HEK293 (cell line): ENCODE results near the gene EEFSEC.

Experiments
- CTCF ChIA-PET: fragments of 350-600 bp; formaldehyde crosslinking; extraction: SDS; loops from one replicate; lab custom pipeline; 2021; ENCODE audit warnings: antibody characterized with exemption; lab: Yijun Ruan, JAX
- POLR2A ChIA-PET: fragments of 300-600 bp; formaldehyde crosslinking; extraction: SDS; loops from one replicate; lab custom pipeline; 2020; ENCODE audit warnings: antibody characterized with exemption, inconsistent platforms; lab: Yijun Ruan, JAX
- H3K27ac ChIP-seq: fragments of 200-500 bp; sonication (Bioruptor generic); 2 replicates; pipeline ENCODE4 v1.5.1; 2014; ENCODE audit warnings: low read depth, low read length, control low read depth, inconsistent platforms; ENCODE audit errors: extremely low read depth
- H3K36me3 ChIP-seq, 2 experiments: fragments of 200-500 bp in 1 of 2; sonication (Bioruptor generic) in 1 of 2; 1 replicate in 1 of 2; 2 replicates in 1 of 2; pipeline ENCODE4 v1.5.1; 2014 to 2017; ENCODE audit warnings: inconsistent platforms in 2 of 2, low read length in 2 of 2; ENCODE audit not compliant: control insufficient read depth in 2 of 2, insufficient read depth in 1 of 2
- H3K4me1 ChIP-seq: fragments of 200-500 bp; sonication (Bioruptor generic); 2 replicates; pipeline ENCODE4 v1.5.1; 2014; ENCODE audit warnings: mild to moderate bottlenecking, low read length, inconsistent platforms; ENCODE audit not compliant: control insufficient read depth, insufficient read depth
- H3K4me3 ChIP-seq: 2 replicates; pipeline ENCODE4 v1.5.1; 2011; ENCODE audit warnings: low read depth, mild to moderate bottlenecking, control low read depth, low read length, moderate library complexity
- H3K9me3 ChIP-seq: fragments of 200-500 bp; sonication (Bioruptor generic); 2 replicates; pipeline ENCODE4 v1.5.1; 2014; ENCODE audit warnings: low read depth, low read length, inconsistent platforms; ENCODE audit not compliant: control insufficient read depth, insufficient read depth
- FEZF1 ChIP-seq: fragments of 450-650 bp; formaldehyde crosslinking; IDR thresholded peaks from 2 replicates; pipeline ENCODE4 v1.5.1; 2016; ENCODE audit warnings: missing biosample characterization, missing genetic modification characterization
- HOXA7 ChIP-seq: sonication (generic); formaldehyde crosslinking; IDR thresholded peaks from 2 replicates; pipeline ENCODE4 v1.8.1; 2022; ENCODE audit warnings: missing genetic modification reagents, borderline replicate concordance
- PRDM1 ChIP-seq: fragments of 450-650 bp; formaldehyde crosslinking; IDR thresholded peaks from 2 replicates; pipeline ENCODE4; 2016; ENCODE audit warnings: missing biosample characterization, missing genetic modification characterization
- ZNF16 ChIP-seq: fragments of 450-650 bp; formaldehyde crosslinking; IDR thresholded peaks from 2 replicates; pipeline ENCODE4 v1.5.1; 2016; ENCODE audit warnings: low read depth, missing biosample characterization, missing genetic modification characterization
- ZNF184 ChIP-seq: fragments of 450-650 bp; IDR thresholded peaks from 2 replicates; pipeline ENCODE4 v1.5.1; 2018; ENCODE audit warnings: missing biosample characterization, mild to moderate bottlenecking, missing genetic modification characterization
- ZNF19 ChIP-seq: fragments of 450-650 bp; formaldehyde crosslinking; IDR thresholded peaks from 2 replicates; pipeline ENCODE4; 2016; ENCODE audit warnings: missing biosample characterization, missing genetic modification characterization, low read depth
- ZNF449 ChIP-seq: fragments of 450-650 bp; formaldehyde crosslinking; IDR thresholded peaks from 2 replicates; pipeline ENCODE4 v1.5.1; 2017; ENCODE audit warnings: missing biosample characterization, mild to moderate bottlenecking, missing genetic modification characterization, moderate library complexity
- ZNF571 ChIP-seq: fragments of 450-650 bp; formaldehyde crosslinking; IDR thresholded peaks from 2 replicates; pipeline ENCODE4 v1.5.0; 2017; ENCODE audit warnings: missing biosample characterization, missing genetic modification characterization
- ZNF623 ChIP-seq: fragments of 450-650 bp; formaldehyde crosslinking; IDR thresholded peaks from 2 replicates; pipeline ENCODE4 v1.5.1; 2016; ENCODE audit warnings: missing biosample characterization, missing genetic modification characterization
- ZNF639 ChIP-seq: fragments of 450-650 bp; formaldehyde crosslinking; IDR thresholded peaks from 2 replicates; pipeline ENCODE4 v1.5.1; 2016; ENCODE audit warnings: missing biosample characterization, missing genetic modification characterization
- ZNF707 ChIP-seq: fragments of 450-650 bp; formaldehyde crosslinking; IDR thresholded peaks from 2 replicates; pipeline ENCODE4 v1.5.1; 2016; ENCODE audit warnings: missing biosample characterization, missing genetic modification characterization
- TF ChIP-seq, protein P1 (sequence below): fragments of 450-650 bp; formaldehyde crosslinking; IDR thresholded peaks from 2 replicates; pipeline ENCODE4 v1.5.1; 2017; ENCODE audit warnings: missing biosample characterization, missing genetic modification characterization

Gene EEFSEC

DNA sequence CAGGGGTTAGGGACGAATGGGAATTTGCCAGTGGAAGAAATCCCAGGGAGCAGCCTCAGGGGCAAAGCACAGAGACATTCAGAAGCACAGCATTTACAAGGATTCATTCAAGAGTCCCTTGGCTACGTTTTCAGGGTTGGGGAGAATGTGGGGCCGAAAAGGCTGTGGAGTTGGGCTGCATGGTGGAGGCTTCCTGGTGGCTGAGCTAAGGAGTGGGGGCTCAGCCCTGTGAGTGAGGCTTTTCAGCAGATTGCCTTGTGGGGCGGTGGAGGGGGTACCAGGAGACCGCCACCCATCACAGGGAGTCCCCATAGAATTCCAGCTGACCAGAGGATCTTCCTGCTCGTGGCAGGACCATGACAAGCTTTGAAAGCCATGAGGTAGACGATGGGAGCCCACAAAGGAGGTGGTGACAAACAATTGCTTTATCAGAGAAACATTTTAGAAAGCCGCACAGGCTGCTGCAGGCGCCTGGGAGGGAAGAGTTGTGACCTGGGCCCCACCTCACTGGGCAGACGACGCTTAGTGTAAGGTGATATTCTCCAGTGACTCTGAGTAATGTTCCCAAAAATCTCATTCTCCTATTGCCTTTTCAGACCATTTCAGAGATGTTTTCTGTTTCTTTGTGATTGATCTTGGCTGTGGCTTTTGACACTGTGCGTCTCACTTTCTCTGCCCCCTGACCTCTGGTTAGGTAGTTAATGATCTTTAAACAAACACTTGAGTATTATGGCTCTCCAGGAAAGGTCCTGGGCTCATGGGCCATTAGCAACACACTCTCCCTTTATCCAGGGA, 185.5 kb downstream of the EEFSEC start (continued):
- TF ChIP-seq PRDM1 (tag by site-specific recombination), result 0 out of 2 replicates have a peak, but pooled peaks have one; percentile 21
- TF ChIP-seq, protein P1, sequence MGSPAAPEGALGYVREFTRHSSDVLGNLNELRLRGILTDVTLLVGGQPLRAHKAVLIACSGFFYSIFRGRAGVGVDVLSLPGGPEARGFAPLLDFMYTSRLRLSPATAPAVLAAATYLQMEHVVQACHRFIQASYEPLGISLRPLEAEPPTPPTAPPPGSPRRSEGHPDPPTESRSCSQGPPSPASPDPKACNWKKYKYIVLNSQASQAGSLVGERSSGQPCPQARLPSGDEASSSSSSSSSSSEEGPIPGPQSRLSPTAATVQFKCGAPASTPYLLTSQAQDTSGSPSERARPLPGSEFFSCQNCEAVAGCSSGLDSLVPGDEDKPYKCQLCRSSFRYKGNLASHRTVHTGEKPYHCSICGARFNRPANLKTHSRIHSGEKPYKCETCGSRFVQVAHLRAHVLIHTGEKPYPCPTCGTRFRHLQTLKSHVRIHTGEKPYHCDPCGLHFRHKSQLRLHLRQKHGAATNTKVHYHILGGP, result peak; percentile 44; the same call in 1 of the 2 replicates
- no peak for TF ChIP-seq ZNF571
- no peak for TF ChIP-seq ZNF623 (tag by site-specific recombination)
- peak; percentile 68 for TF ChIP-seq FEZF1 (tag by site-specific recombination)
- TF ChIP-seq, all 188 proteins: peak for 13

DNA sequence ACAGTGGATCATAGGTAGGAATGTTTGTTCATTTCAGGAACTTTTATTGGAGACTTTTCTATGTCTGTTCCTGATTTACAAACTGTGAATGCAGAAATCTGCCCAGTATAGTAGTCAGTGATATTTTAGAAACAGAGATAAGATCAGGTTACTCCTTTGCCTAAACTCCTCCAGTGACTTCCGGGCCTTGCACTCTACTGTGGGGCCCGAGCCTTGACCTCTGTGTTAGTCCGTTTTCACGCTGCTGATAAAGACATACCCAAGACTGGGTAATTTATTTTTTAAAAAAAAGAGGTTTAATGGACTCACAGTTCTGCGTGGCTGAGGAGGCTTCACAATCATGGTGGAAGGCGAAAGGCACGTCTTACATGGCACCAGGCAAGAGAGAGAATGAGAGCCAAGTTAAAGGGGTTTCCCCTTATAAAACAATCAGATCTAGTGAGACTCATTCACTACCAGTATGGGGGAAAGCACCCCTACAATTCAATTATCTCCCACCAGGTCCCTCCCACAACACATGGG, 186.3 kb downstream of the EEFSEC start:
- H3K36me3 ChIP-seq, result peaks cover 0 to 11% of the 10 kb centered on the region in 2 experiments; a peak in 1 of 3 replicates
- CTCF ChIA-PET, result interaction anchor here (1.1 kb wide), 1 partner anchor 86 kb away, joined by 3 read pairs; no protein-coding TSS in a partner anchor
- H3K4me1 ChIP-seq, result peaks cover 8% of the 10 kb centered on the region; the same call in 1 of the 2 replicates
- no peaks in the 10 kb centered on the region for H3K9me3 ChIP-seq
- H3K27ac ChIP-seq, result no peak overlapping the region
- no peak overlapping the region for H3K4me3 ChIP-seq
- POLR2A ChIA-PET, result no interaction called here
- no peak for TF ChIP-seq ZNF449 (tag by site-specific recombination)

DNA sequence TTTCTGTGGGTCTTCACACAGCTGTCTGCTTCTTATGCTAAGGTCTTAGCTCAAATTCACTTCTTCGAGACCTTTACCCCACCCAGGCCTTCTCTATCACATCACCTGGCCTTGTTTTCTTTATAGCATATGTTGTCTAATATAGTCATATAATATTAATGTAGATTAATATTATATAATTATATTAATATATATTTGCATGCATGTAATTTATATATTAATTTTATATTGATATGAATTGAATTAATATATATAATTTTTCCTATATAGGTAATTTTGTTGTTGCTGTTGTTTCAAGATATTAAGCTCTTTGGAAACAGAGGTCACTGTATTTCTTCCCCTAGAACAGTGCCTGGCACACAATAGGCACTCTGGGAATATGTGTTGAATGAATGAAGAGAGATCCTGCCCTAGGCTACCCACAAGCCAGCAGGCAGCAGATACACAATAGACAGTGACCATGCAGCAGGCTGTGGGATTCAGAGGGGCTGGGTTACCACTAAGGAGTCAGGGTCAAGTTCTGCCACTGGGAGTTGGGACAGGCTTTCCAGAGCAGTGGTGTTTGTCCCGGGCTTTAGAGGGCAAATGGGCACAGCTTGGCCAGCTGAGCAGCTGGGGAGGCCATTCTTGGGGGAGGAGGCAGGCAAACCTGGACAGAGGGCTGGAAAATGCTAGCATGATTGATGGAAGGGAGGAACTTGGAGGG, 187.1 kb downstream of the EEFSEC start:
- ChIA-PET POLR2A (no interaction called here), CTCF (interaction anchor here (1.1 kb wide), 1 partner anchor 86 kb away, joined by 3 read pairs; no protein-coding TSS in a partner anchor)
- Histone ChIP-seq H3K27ac (no peak overlapping the region), H3K4me1 (peaks cover 8% of the 10 kb centered on the region; the same call in 1 of the 2 replicates)
- TF ChIP-seq ZNF19 (tag by site-specific recombination), result no peak
- TF ChIP-seq HOXA7 (CRISPR knock-in tag), result no peak
- TF ChIP-seq ZNF707 (tag by site-specific recombination), result no peak
- TF ChIP-seq, all 188 proteins: peak for 0
- H3K9me3 ChIP-seq, result no peaks in the 10 kb centered on the region
- H3K36me3 ChIP-seq, result peaks cover 0 to 11% of the 10 kb centered on the region in 2 experiments; a peak in 1 of 3 replicates
- no peak overlapping the region for H3K4me3 ChIP-seq

DNA sequence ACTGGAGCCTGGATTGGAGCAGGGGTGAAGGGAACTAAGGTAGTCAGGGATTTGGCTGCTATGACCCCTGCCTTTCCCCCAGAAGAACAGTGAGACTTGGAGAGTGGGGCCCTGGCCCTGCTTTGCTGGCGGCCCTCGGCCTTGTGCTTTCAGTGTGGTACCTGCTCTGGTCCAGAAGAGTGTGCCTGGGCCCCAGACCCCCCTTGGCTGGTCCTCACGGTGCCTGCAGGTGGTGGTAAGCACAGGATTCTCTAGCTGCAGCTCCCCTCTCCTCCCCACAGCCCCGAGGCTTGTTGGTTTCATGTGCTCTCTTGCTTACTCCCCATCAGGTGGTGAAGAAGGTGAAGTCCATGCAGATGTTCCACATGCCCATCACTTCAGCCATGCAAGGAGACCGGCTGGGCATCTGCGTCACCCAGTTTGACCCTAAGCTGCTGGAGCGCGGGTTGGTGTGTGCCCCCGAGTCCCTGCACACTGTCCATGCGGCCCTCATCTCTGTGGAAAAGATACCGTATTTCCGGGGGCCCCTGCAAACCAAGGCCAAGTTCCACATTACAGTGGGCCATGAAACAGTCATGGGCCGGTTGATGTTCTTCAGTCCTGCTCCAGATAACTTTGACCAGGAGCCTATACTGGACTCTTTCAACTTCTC, 187.7 kb downstream of the EEFSEC start:
- CTCF ChIA-PET, result interaction anchor here (1.1 kb wide), 1 partner anchor 114 kb away, joined by 3 read pairs; no protein-coding TSS in a partner anchor
- no peaks in the 10 kb centered on the region for H3K9me3 ChIP-seq
- no peak overlapping the region for H3K4me3 ChIP-seq
- peaks cover 0 to 11% of the 10 kb centered on the region in 2 experiments; a peak in 1 of 3 replicates for H3K36me3 ChIP-seq
- H3K27ac ChIP-seq, result no peak overlapping the region
- POLR2A ChIA-PET, result no interaction called here
- TF ChIP-seq ZNF639 (tag by site-specific recombination) (no peak), ZNF184 (no peak), ZNF16 (tag by site-specific recombination) (no peak)
- H3K4me1 ChIP-seq, result peaks cover 8% of the 10 kb centered on the region; the same call in 1 of the 2 replicates
